Psoas muscle (tissue), 8 donors: Measurements from ENCODE around the gene CHST11. TPM values are rescaled to one million over a fixed set of nuclear protein-coding genes. Genes with fewer than 3 reads are reported as not detected.

Source experiments
- ATAC-seq, 4 donors: fragments of 200-7000 bp; cut with Tn5 transposase; one replicate each; pipeline ENCODE4 v1.9.1; 2020; ENCODE audit warnings: moderate library complexity in 3 of 4, mild to moderate bottlenecking in 2 of 4
- DNase-seq, 2 donors: peaks; one replicate each; pipeline ENCODE4 v3.0.0-alpha.2; 2020
- H3K27ac ChIP-seq: fragments of 200-600 bp; one replicate; pipeline ENCODE4 v1.8.0; 2022
- H3K27me3 ChIP-seq, 3 donors: fragments of 200-600 bp in 1 of 3; one replicate each; pipeline versions ENCODE4 v1.6.1 to v1.8.0; 2013 to 2022; ENCODE audit warnings: low read length in 2 of 3, mild to moderate bottlenecking in 2 of 3, moderate library complexity in 1 of 3; ENCODE audit not compliant: insufficient read depth in 3 of 3
- H3K36me3 ChIP-seq, 2 donors: fragments of 200-600 bp in 1 of 2; one replicate each; pipeline versions ENCODE4 v1.6.1 to v1.8.0; 2013 to 2022; ENCODE audit warnings: low read depth in 1 of 2, mild to moderate bottlenecking in 1 of 2, moderate library complexity in 1 of 2; ENCODE audit not compliant: insufficient read depth in 1 of 2
- H3K4me1 ChIP-seq: fragments of 200-600 bp; one replicate; pipeline ENCODE4 v1.8.0; 2022
- H3K4me3 ChIP-seq: fragments of 200-600 bp; one replicate; pipeline ENCODE4 v1.8.0; 2022; ENCODE audit warnings: mild to moderate bottlenecking
- H3K9me3 ChIP-seq: fragments of 200-600 bp; one replicate; pipeline ENCODE4 v1.8.0; 2022
- CTCF ChIP-seq: fragments of 200-600 bp; IDR thresholded peaks from one replicate; pipeline ENCODE4 v1.8.0; 2022; ENCODE audit warnings: antibody characterized with exemption
- WGBS, 3 donors: extraction: QIAGEN DNeasy Blood & Tissue Kit; methylation state at CpG; one replicate each; pipeline versions ENCODE4 v1.1.6 to v1.1.7; 2013; 5-methylcytosine and 5-hydroxymethylcytosine counted together
- intact Hi-C, 2 donors: fragments of 100-400 bp; cut with DNase I; formaldehyde crosslinking; loops; one replicate each; pipeline versions ENCODE4 v1.11.0 to v1.14.2; 2022
- polyA plus RNA-seq, 3 donors: library from polyadenylated mRNA; stranded (reverse); fragments of 200-250 nt; gene quantifications; one replicate each; pipeline ENCODE4 v1.2.3, GENCODE V29; 2013
- total RNA-seq, 4 donors: library from RNA; stranded (reverse); fragmentation: NEBNext Ultra II Directional in 2 of 4; extraction: Animal tissue kit (Norgen Biotek cat#: 25700) in 2 of 4; gene quantifications; one replicate each; pipeline versions ENCODE4 v1.2.1 to v1.2.4, GENCODE V29; 2021 to 2023
- donor health status: healthy with polysubstance abuse.
- donor health status: DM: no; HTN: no; CAD: no; lungs with moderate emphysema.
- donor health status: Bipolar disorder and iron deficiency.
- donor health status: healthy.
- donor health status: DM: yes; HTN: yes; CAD: no.
- donor health status: DM: no; HTN: no; CAD: no.
- donor health status: DM: no; HTN: no; CAD: no.
- donor health status: DM: yes; HTN: yes; CAD: no.

CHST11 gene
- total and polyA plus RNA-seq, 7 donors, result 0.52 to 1.6 (median 1.0) TPM

DNA sequence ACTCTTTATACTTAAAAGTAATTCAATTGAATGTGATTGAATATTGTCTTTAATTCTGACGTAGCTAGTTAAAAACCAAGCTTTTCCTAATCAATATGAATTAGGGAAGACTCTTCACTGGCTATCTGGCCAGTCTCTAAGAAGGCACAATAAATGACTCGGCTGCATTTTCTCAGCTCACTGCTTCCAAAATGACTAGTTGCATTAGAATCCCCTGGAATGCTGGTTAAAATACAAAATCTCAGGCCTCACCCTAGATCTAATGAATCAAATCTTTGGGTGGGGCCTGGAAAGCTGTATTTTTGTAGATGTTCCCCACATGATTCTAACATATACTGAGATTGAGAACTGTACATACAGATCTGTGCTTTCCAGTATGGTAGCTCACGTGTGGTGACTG is 242.1 kb downstream of the CHST11 start:
- no peak overlapping the region for H3K27ac ChIP-seq
- H3K36me3 ChIP-seq, result no peaks in the 10 kb centered on the region
- TF ChIP-seq CTCF, result no peak
- WGBS, 3 donors, result 76 to 84% (median 82%) methylated on average over 3 of the region's 3 CpGs
- intact Hi-C loops, result no loop called here
- H3K4me1 ChIP-seq, result no peaks in the 10 kb centered on the region
- DNase-seq (no peak), ATAC-seq (no peak)
- peaks cover 0 to 2% (median 0%) of the 10 kb centered on the region in 3 donors for H3K27me3 ChIP-seq
- no peaks in the 10 kb centered on the region for H3K9me3 ChIP-seq
- no peak overlapping the region for H3K4me3 ChIP-seq

GRCh38 chr12:104699489-104700190 is 242.9 kb downstream of the CHST11 start:
- TF ChIP-seq CTCF, result no peak
- no peak overlapping the region for H3K27ac ChIP-seq
- ATAC-seq, result no peak
- H3K36me3 ChIP-seq, result no peaks in the 10 kb centered on the region
- H3K9me3 ChIP-seq, result no peaks in the 10 kb centered on the region
- H3K4me1 ChIP-seq, result no peaks in the 10 kb centered on the region
- H3K27me3 ChIP-seq, result peaks cover 0 to 2% (median 0%) of the 10 kb centered on the region in 3 donors
- intact Hi-C loops, result no loop called here
- no peak overlapping the region for H3K4me3 ChIP-seq
- no peak for DNase-seq
- WGBS, 3 donors, result 76 to 89% (median 80%) methylated on average over 5 of the region's 5 CpGs

GRCh38 chr12:104700324-104700723 is 243.6 kb downstream of the CHST11 start:
- Histone ChIP-seq H3K4me3 (no peak overlapping the region), H3K9me3 (no peaks in the 10 kb centered on the region), H3K27me3 (peaks cover 0 to 2% (median 0%) of the 10 kb centered on the region in 3 donors), H3K27ac (no peak overlapping the region), H3K4me1 (no peaks in the 10 kb centered on the region), H3K36me3 (no peaks in the 10 kb centered on the region)
- WGBS, 3 donors, result 94 to 99% (median 95%) methylated on average over 1 of the region's 1 CpG
- ATAC-seq (no peak), DNase-seq (no peak)
- TF ChIP-seq CTCF, result no peak
- intact Hi-C loops, result no loop called here

GRCh38 chr12:104701301-104701700 is 244.6 kb downstream of the CHST11 start:
- no peak for ATAC-seq
- H3K9me3 ChIP-seq, result no peaks in the 10 kb centered on the region
- H3K27me3 ChIP-seq, result no peaks in the 10 kb centered on the region
- DNase-seq, result no peak
- intact Hi-C loops, result no loop called here
- no peaks in the 10 kb centered on the region for H3K4me1 ChIP-seq
- H3K4me3 ChIP-seq, result no peak overlapping the region
- no peak overlapping the region for H3K27ac ChIP-seq
- TF ChIP-seq CTCF, result no peak
- WGBS, 3 donors, result 90 to 92% (median 91%) methylated on average over 7 of the region's 7 CpGs
- H3K36me3 ChIP-seq, result no peaks in the 10 kb centered on the region

DNA sequence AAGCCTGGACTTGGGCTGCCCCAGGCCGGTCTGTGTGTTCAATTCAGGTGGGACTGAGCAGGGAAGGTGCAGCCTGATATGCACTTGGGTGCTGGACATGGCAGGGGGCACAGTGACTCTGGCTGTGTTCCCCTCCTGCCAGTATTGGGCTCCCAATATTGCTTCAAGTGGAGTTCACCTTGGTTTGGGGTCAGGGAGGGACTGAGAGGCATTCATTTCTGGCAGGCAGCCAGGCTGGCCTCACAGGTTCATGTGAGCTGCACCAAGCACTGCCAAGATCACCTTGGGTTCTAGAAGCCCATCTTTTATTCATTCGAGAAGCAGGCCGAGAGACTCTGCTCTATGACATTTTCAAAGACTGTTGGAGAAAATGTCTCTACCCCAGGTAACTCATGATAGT is 245.0 kb downstream of the CHST11 start:
- 96 to 98% (median 98%) methylated on average over 3 of the region's 3 CpGs for whole genome bisulfite sequencing, 3 donors
- ATAC-seq, result no peak
- Histone ChIP-seq H3K4me3 (no peak overlapping the region), H3K27ac (no peak overlapping the region), H3K4me1 (no peaks in the 10 kb centered on the region), H3K9me3 (no peaks in the 10 kb centered on the region), H3K27me3 (no peaks in the 10 kb centered on the region), H3K36me3 (no peaks in the 10 kb centered on the region)
- intact Hi-C loops, result no loop called here
- TF ChIP-seq CTCF, result no peak
- DNase-seq, result no peak
